H1 (cell line): ENCODE measurements around the gene RGP1. TPM values are rescaled to one million over a fixed set of nuclear protein-coding genes. Genes with fewer than 3 reads are reported as not detected.

ENCODE experiments used
- CTCF ChIA-PET: fragments of 300-600 bp; sonication (Branson Sonifier 250); formaldehyde crosslinking; loops from one replicate; lab custom pipeline; 2021; ENCODE audit not compliant: partially characterized antibody; lab: Charles Lee
- POLR2A ChIA-PET: fragments of 300-600 bp; sonication (Branson Sonifier 250); formaldehyde crosslinking; loops from one replicate; lab custom pipeline; 2021; ENCODE audit warnings: inconsistent platforms; ENCODE audit not compliant: partially characterized antibody; lab: Charles Lee
- DNase-seq, 2 experiments: peaks; one replicate each; pipeline versions ENCODE4 v3.0.0 to v3.0.0-alpha.2; 2010 to 2022; ENCODE audit warnings: low spot score in 2 of 2, low read depth in 1 of 2, mixed read lengths in 1 of 2
- FAIRE-seq: peaks from 2 replicates; lab custom pipeline; 2011; peaks lifted over from hg19 to GRCh38; lab: Jason Lieb, UNC
- H2AFZ ChIP-seq: 2 replicates; pipeline ENCODE4 v1.8.1; 2012; ENCODE audit warnings: low read length, inconsistent platforms
- H2AK5ac ChIP-seq: 2 replicates; pipeline ENCODE4 v1.6.1; 2013; ENCODE audit warnings: low read depth, low read length
- H2BK120ac ChIP-seq: replicated peaks from 2 replicates; pipeline ENCODE3; 2013; ENCODE audit warnings: low read depth, low read length, inconsistent platforms
- H2BK12ac ChIP-seq: 2 replicates; pipeline ENCODE4 v1.6.1; 2013; ENCODE audit warnings: low read depth, low read length
- H2BK15ac ChIP-seq: 2 replicates; pipeline ENCODE4 v1.6.1; 2013; ENCODE audit warnings: low read length
- H2BK20ac ChIP-seq: 2 replicates; pipeline ENCODE4 v1.6.1; 2013; ENCODE audit warnings: low read length
- H2BK5ac ChIP-seq: 2 replicates; pipeline ENCODE4 v1.6.1; 2013; ENCODE audit warnings: low read depth, low read length
- H3K14ac ChIP-seq: 2 replicates; pipeline ENCODE4 v1.6.1; 2013; ENCODE audit warnings: inconsistent platforms; ENCODE audit not compliant: insufficient read length
- H3K18ac ChIP-seq: 2 replicates; pipeline ENCODE4 v1.6.1; 2013; ENCODE audit warnings: low read length; ENCODE audit errors: extremely low read depth
- H3K23ac ChIP-seq: 2 replicates; pipeline ENCODE4 v1.6.1; 2013; ENCODE audit warnings: inconsistent platforms; ENCODE audit not compliant: insufficient read length
- H3K23me2 ChIP-seq: 2 replicates; pipeline ENCODE4 v1.6.1; 2013; ENCODE audit warnings: low read depth, low read length
- H3K27ac ChIP-seq: 2 replicates; pipeline ENCODE4 v1.6.1; 2011; ENCODE audit warnings: low read depth, low read length, inconsistent platforms
- H3K27me3 ChIP-seq, 4 experiments: replicated peaks in 1 of 4; 1 replicate in 1 of 4; 2 replicates in 3 of 4; pipeline versions ENCODE4 v1.6.1 to v1.8.1; 2011 to 2013; ENCODE audit warnings: low read length in 3 of 4, mild to moderate bottlenecking in 3 of 4, inconsistent platforms in 2 of 4, mixed read lengths in 2 of 4, moderate library complexity in 1 of 4; ENCODE audit not compliant: control insufficient read depth in 3 of 4, insufficient read depth in 3 of 4; ENCODE audit errors: extremely low read depth in 1 of 4
- H3K36me3 ChIP-seq, 4 experiments: 2 replicates each; pipeline versions ENCODE4 v1.6.1 to v1.8.1; 2011 to 2013; ENCODE audit warnings: mild to moderate bottlenecking in 4 of 4, low read length in 3 of 4, moderate library complexity in 2 of 4, control low read depth in 1 of 4, inconsistent platforms in 1 of 4; ENCODE audit not compliant: insufficient read depth in 4 of 4, control insufficient read depth in 2 of 4
- H3K4ac ChIP-seq: replicated peaks from 2 replicates; pipeline ENCODE3; 2013; ENCODE audit warnings: low read length, low read depth, mixed read lengths, inconsistent platforms; ENCODE audit not compliant: insufficient read length
- H3K4me1 ChIP-seq, 4 experiments: replicated peaks in 1 of 4; 1 replicate in 1 of 4; 2 replicates in 3 of 4; pipeline versions ENCODE4 v1.6.1 to v1.8.1; 2011 to 2013; ENCODE audit warnings: low read length in 3 of 4, inconsistent platforms in 2 of 4, mixed read lengths in 1 of 4; ENCODE audit not compliant: insufficient read depth in 4 of 4, control insufficient read depth in 3 of 4
- H3K4me2 ChIP-seq, 2 experiments: 2 replicates each; pipeline versions ENCODE4 v1.6.1 to v1.8.1; 2011 to 2013; ENCODE audit warnings: low read depth in 2 of 2, low read length in 2 of 2, control low read depth in 1 of 2, inconsistent platforms in 1 of 2, mild to moderate bottlenecking in 1 of 2; ENCODE audit not compliant: insufficient read depth in 1 of 2
- H3K4me3 ChIP-seq, 4 experiments: fragments of 200-600, 300-600 bp in 1 of 4; sonication (generic), shearing (Covaris generic), sonication (Bioruptor Twin) in 1 of 4; 2 replicates each; pipeline versions ENCODE4 v1.5.1 to v1.8.1; 2011 to 2016; ENCODE audit warnings: low read length in 4 of 4, low read depth in 3 of 4, control low read depth in 2 of 4, inconsistent platforms in 2 of 4, mild to moderate bottlenecking in 2 of 4, mixed read lengths in 1 of 4, moderate library complexity in 1 of 4; ENCODE audit not compliant: insufficient read depth in 2 of 4; ENCODE audit errors: extremely low read depth in 1 of 4
- H3K56ac ChIP-seq: replicated peaks from 2 replicates; pipeline ENCODE3; 2013; ENCODE audit warnings: low read depth, mild to moderate bottlenecking, mixed read lengths, low read length, inconsistent platforms; ENCODE audit not compliant: insufficient read length
- H3K79me1 ChIP-seq: 2 replicates; pipeline ENCODE4 v1.6.1; 2013; ENCODE audit warnings: low read depth, low read length, control low read depth
- H3K79me2 ChIP-seq, 2 experiments: 2 replicates each; pipeline versions ENCODE4 v1.6.1 to v1.8.1; 2012 to 2013; ENCODE audit warnings: low read length in 2 of 2, mild to moderate bottlenecking in 2 of 2, inconsistent platforms in 1 of 2; ENCODE audit not compliant: insufficient read depth in 2 of 2, control insufficient read depth in 1 of 2
- H3K9ac ChIP-seq, 4 experiments: replicated peaks in 1 of 4; 1 replicate in 1 of 4; 2 replicates in 3 of 4; pipeline versions ENCODE4 v1.6.1 to v1.8.1; 2011 to 2013; ENCODE audit warnings: low read depth in 3 of 4, low read length in 3 of 4, control low read depth in 2 of 4, mild to moderate bottlenecking in 2 of 4, moderate library complexity in 2 of 4, inconsistent platforms in 1 of 4; ENCODE audit errors: extremely low read depth in 1 of 4
- H3K9me3 ChIP-seq, 2 experiments: 2 replicates each; pipeline versions ENCODE4 v1.6.1 to v1.8.1; 2012 to 2013; ENCODE audit warnings: mild to moderate bottlenecking in 2 of 2, moderate library complexity in 2 of 2, control low read depth in 1 of 2, inconsistent platforms in 1 of 2, low read depth in 1 of 2, low read length in 1 of 2, mixed read lengths in 1 of 2; ENCODE audit not compliant: insufficient read depth in 2 of 2
- H4K20me1 ChIP-seq, 2 experiments: replicated peaks in 1 of 2; 2 replicates each; pipeline versions ENCODE3 to v1.8.1; 2011 to 2013; ENCODE audit warnings: inconsistent platforms in 2 of 2, low read length in 2 of 2, mild to moderate bottlenecking in 1 of 2; ENCODE audit not compliant: insufficient read depth in 2 of 2, control insufficient read depth in 1 of 2
- H4K5ac ChIP-seq: 2 replicates; pipeline ENCODE4 v1.6.1; 2013; ENCODE audit warnings: low read length, low read depth, mixed read lengths, inconsistent platforms; ENCODE audit not compliant: insufficient read length
- H4K8ac ChIP-seq: 2 replicates; pipeline ENCODE4 v1.8.0; 2013; ENCODE audit warnings: mild to moderate bottlenecking, moderate library complexity, low read length, inconsistent platforms; ENCODE audit not compliant: insufficient read depth; ENCODE audit errors: extremely low read depth
- H4K91ac ChIP-seq: replicated peaks from 2 replicates; pipeline ENCODE3; 2013; ENCODE audit warnings: low read length, mixed read lengths, inconsistent platforms; ENCODE audit not compliant: insufficient read length
- ATF3 ChIP-seq: IDR thresholded peaks from 2 replicates; pipeline ENCODE4 v1.6.1; 2011; ENCODE audit warnings: low read depth, mild to moderate bottlenecking, low read length; ENCODE audit not compliant: insufficient read depth
- BCL11A ChIP-seq, 2 experiments: IDR thresholded peaks; one replicate each; pipeline ENCODE4 v1.6.1; 2011; ENCODE audit warnings: low read depth in 2 of 2, low read length in 2 of 2, mild to moderate bottlenecking in 2 of 2
- BRCA1 ChIP-seq: IDR thresholded peaks from 2 replicates; pipeline ENCODE4 v1.6.1; 2012; ENCODE audit warnings: low read depth, low read length, improper control_type of control experiment
- CBX5 ChIP-seq: fragments of 300-800, 300-1000 bp; sonication (generic); IDR thresholded peaks from 2 replicates; pipeline ENCODE4 v1.7.1; 2016; ENCODE audit warnings: antibody characterized with exemption, low read length, low read depth
- GABPA ChIP-seq: IDR thresholded peaks from 2 replicates; pipeline ENCODE4 v1.6.1; 2011; ENCODE audit warnings: mild to moderate bottlenecking, low read length, moderate library complexity, borderline replicate concordance; ENCODE audit not compliant: insufficient read depth
- HDAC2 ChIP-seq, 2 experiments: fragments of 300-600 bp in 1 of 2; sonication (generic) in 1 of 2; IDR thresholded peaks; 2 replicates each; pipeline ENCODE4 v1.6.1; 2011 to 2012; ENCODE audit warnings: low read depth in 2 of 2, low read length in 2 of 2, mild to moderate bottlenecking in 2 of 2, moderate library complexity in 2 of 2, borderline replicate concordance in 1 of 2, inconsistent platforms in 1 of 2
- MAFK ChIP-seq: IDR thresholded peaks from 2 replicates; pipeline ENCODE4 v1.6.1; 2012; ENCODE audit warnings: low read depth, mild to moderate bottlenecking, improper control_type of control experiment, low read length
- POLR2AphosphoS5 ChIP-seq: IDR thresholded peaks from 2 replicates; pipeline ENCODE4 v1.6.1; 2011; ENCODE audit warnings: low read depth, low read length
- SIX5 ChIP-seq: IDR thresholded peaks from 2 replicates; pipeline ENCODE4 v1.6.1; 2011; ENCODE audit warnings: mild to moderate bottlenecking, low read depth, low read length
- SP2 ChIP-seq: IDR thresholded peaks from 2 replicates; pipeline ENCODE4 v1.6.1; 2012; ENCODE audit warnings: mild to moderate bottlenecking, low read length, inconsistent platforms
- SP4 ChIP-seq: IDR thresholded peaks from 2 replicates; pipeline ENCODE4 v1.6.1; 2012; ENCODE audit warnings: low read length, inconsistent platforms
- SRF ChIP-seq: IDR thresholded peaks from 2 replicates; pipeline ENCODE4 v1.6.1; 2011; ENCODE audit warnings: mild to moderate bottlenecking, low read depth, low read length, moderate library complexity
- TAF1 ChIP-seq: IDR thresholded peaks from 2 replicates; pipeline ENCODE4 v1.6.1; 2011; ENCODE audit warnings: mild to moderate bottlenecking, low read depth, low read length
- TAF7 ChIP-seq: optimal IDR thresholded peaks from 2 replicates; pipeline ENCODE3; 2011; ENCODE audit warnings: low read depth, mild to moderate bottlenecking, inconsistent platforms, low read length, moderate library complexity, borderline replicate concordance
- WGBS, 2 experiments: shearing (Covaris generic) in 1 of 2; methylation state at CpG; one replicate each; pipeline versions ENCODE4 v1.1.6 to v1.1.7; 2013 to 2015; ENCODE audit warnings: low lambda C conversion rate in 2 of 2, mixed read lengths in 2 of 2, inconsistent platforms in 1 of 2, low coverage in 1 of 2, missing lambda C conversion rate in 1 of 2; ENCODE audit not compliant: insufficient replicate concordance in 2 of 2, insufficient coverage in 1 of 2, insufficient read length in 1 of 2; ENCODE audit errors: extremely low coverage in 1 of 2, missing lambda C conversion rate in 1 of 2; 5-methylcytosine and 5-hydroxymethylcytosine counted together
- polyA plus RNA-seq, 7 experiments: library from polyadenylated mRNA; depleted of rRNA in 3 of 7; stranded (reverse) in 5 of 7; unstranded in 2 of 7; fragments of >200 nt in 5 of 7; fragments of 200-250 nt in 2 of 7; gene quantifications; 1 replicate in 5 of 7; 2 replicates in 1 of 7; 4 replicates in 1 of 7; pipeline versions ENCODE4 v1.2.1 to v1.2.3, GENCODE V29; 2011 to 2013; ENCODE audit warnings: missing spikeins in 2 of 7, mixed read lengths in 2 of 7
- total RNA-seq: library from RNA; stranded (reverse); fragmentation: NEBNext Ultra II Directional; extraction: Animal tissue kit (Norgen Biotek cat#: 25700); gene quantifications from 2 replicates; pipeline ENCODE4 v1.2.1, GENCODE V29; 2021

RGP1 gene
- total and polyA plus RNA-seq, 2 of the 8 experiments (the other 6 are each of a cell fraction or from before 2014, with no cell fraction given), result 11.8 to 22.7 TPM

- peaks cover 2 to 10% of the 10 kb centered on the region in 2 experiments for H4K20me1 ChIP-seq
- ChIA-PET CTCF (interaction anchor here (0.9 to 16.0 kb wide), 9 partner anchors 8 to 101 kb away, joined by 3 to 198 read pairs (median 5); partner anchors contain the start of genes ARHGEF39, CCDC107, GBA2 and MSMP), POLR2A (interaction anchor here (0.7 to 2.7 kb wide), 6 partner anchors 7 to 41 kb away, joined by 3 to 20 read pairs (median 4); no protein-coding TSS in a partner anchor)
- peaks cover 17 to 39% (median 32%) of the 10 kb centered on the region in 4 experiments for H3K36me3 ChIP-seq
- H3K79me2 ChIP-seq, result peaks cover 0 to 29% of the 10 kb centered on the region in 2 experiments
- H3K79me1 ChIP-seq, result peaks cover 12% of the 10 kb centered on the region
- no peak overlapping the region for H3K18ac ChIP-seq
- H4K91ac ChIP-seq, result no peak overlapping the region
- H2BK5ac ChIP-seq, result no peak overlapping the region
- H3K4ac ChIP-seq, result no peak overlapping the region
- H3K23me2 ChIP-seq, result peaks cover 15% of the 10 kb centered on the region; the same call in 1 of the 2 replicates
- H3K4me1 ChIP-seq, result peaks cover 13 to 28% (median 15%) of the 10 kb centered on the region in 4 experiments
- H2BK120ac ChIP-seq, result no peak overlapping the region
- no peak overlapping the region for H3K23ac ChIP-seq
- no peak overlapping the region for H3K27ac ChIP-seq
- no peak overlapping the region for H2BK20ac ChIP-seq
- no peak overlapping the region for H2BK12ac ChIP-seq
- H3K4me2 ChIP-seq, result no peak overlapping the region; a peak in 1 of 4 replicates
- H3K14ac ChIP-seq, result no peak overlapping the region
- H3K4me3 ChIP-seq, result no peak overlapping the region
- no peak overlapping the region for H4K5ac ChIP-seq
- WGBS, 2 experiments, result 93% methylated on average over 3 of the region's 3 CpGs; no CpG with 5 or more reads in 1 of the 2 experiments
- H2BK15ac ChIP-seq, result no peak overlapping the region
- FAIRE-seq (no peak), DNase-seq (no peak)
- H2AK5ac ChIP-seq, result no peak overlapping the region
- H3K27me3 ChIP-seq, result no peaks in the 10 kb centered on the region
- H2AFZ ChIP-seq, result no peak overlapping the region
- H4K8ac ChIP-seq, result no peak overlapping the region
- H3K9ac ChIP-seq, result no peak overlapping the region
- H3K9me3 ChIP-seq, result no peaks in the 10 kb centered on the region; a peak in 1 of 4 replicates
- H3K56ac ChIP-seq, result no peak overlapping the region
- TF ChIP-seq SRF, result no peak
- TF ChIP-seq CBX5, result no peak
- TF ChIP-seq POLR2AphosphoS5, result no peak
- no peak for TF ChIP-seq ATF3
- TF ChIP-seq MAFK, result no peak
- TF ChIP-seq HDAC2 (IDR thresholded peaks at IDR 0.05; ENCODE audit: borderline replicate concordance in 1 of 2, low read depth in 2 of 2, low read length in 2 of 2), result no peak
- TF ChIP-seq SP4, result no peak
- TF ChIP-seq GABPA, result no peak
- no peak for TF ChIP-seq SIX5
- TF ChIP-seq BCL11A (IDR thresholded peaks at IDR 0.05; ENCODE audit: low read depth in 2 of 2, low read length in 2 of 2), result no peak
- no peak for TF ChIP-seq SP2
- TF ChIP-seq BRCA1, result no peak
- no peak for TF ChIP-seq TAF7
- TF ChIP-seq TAF1, result no peak
These were observed 15.0 kb upstream of the RGP1 start for GRCh38 chr9:35734096-35734495.
